Measurements from ENCODE around the gene BBS1.

BBS1 gene

DNA sequence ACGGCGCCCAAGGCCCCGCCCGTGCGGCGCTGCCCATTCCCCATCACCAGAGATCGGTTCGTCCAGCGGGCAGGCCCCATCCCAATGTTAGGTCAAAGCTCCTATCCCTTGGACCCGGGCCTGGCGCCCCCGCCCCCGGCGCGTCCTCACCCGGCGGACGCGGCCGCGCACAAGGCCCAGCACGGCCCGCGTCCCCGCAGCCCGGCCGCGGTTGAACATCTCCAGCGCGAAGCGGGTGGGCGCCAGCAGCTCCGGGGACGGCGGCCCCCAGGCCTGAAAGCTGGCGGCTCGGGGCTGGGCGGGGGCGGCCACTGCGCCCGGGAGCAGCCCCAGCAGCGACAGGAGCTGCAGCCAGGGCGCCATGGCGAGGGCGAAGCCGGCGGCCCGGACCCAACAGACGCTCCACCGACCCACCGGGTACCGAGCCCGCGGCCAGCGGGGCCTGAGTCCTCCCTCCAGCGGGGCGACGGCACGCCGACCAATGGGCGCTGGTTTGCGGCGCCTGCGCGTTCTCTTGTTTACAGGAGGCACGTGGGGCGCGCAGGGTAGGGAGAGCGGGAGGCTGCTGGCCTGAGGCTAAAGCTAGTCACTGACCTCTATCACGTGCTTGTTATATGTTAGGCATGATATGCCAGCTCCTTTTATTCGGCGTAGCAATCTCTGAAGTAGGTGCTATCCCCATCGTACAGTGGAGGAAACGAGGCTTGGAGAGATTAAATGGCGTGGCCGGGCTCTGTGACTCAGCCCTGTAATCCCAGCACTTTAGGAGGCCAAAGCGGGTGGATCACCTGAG, 57.9 kb downstream of the BBS1 start, which contains the start of gene CTSF:
Gene CTSF (minus strand): TSS at position 483 of the 793 bp plus-strand sequence. CDS start 120 bp downstream, at position 363.
- TF ChIP-seq, protein P1, sequence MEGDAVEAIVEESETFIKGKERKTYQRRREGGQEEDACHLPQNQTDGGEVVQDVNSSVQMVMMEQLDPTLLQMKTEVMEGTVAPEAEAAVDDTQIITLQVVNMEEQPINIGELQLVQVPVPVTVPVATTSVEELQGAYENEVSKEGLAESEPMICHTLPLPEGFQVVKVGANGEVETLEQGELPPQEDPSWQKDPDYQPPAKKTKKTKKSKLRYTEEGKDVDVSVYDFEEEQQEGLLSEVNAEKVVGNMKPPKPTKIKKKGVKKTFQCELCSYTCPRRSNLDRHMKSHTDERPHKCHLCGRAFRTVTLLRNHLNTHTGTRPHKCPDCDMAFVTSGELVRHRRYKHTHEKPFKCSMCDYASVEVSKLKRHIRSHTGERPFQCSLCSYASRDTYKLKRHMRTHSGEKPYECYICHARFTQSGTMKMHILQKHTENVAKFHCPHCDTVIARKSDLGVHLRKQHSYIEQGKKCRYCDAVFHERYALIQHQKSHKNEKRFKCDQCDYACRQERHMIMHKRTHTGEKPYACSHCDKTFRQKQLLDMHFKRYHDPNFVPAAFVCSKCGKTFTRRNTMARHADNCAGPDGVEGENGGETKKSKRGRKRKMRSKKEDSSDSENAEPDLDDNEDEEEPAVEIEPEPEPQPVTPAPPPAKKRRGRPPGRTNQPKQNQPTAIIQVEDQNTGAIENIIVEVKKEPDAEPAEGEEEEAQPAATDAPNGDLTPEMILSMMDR (IDR thresholded peaks at IDR 0.05; ENCODE audit: low read depth, low read length) = no peak
- peak within 1 kb of the TSS; percentile 52 to 53 for H3K4me3 ChIP-seq (replicated peaks in 1 of 2; ENCODE audit: low read depth in 2 of 2, low read length in 2 of 2)
- peak; percentile 74 to 83 for DNase-seq (ENCODE audit: low read depth in 2 of 2)

DNA sequence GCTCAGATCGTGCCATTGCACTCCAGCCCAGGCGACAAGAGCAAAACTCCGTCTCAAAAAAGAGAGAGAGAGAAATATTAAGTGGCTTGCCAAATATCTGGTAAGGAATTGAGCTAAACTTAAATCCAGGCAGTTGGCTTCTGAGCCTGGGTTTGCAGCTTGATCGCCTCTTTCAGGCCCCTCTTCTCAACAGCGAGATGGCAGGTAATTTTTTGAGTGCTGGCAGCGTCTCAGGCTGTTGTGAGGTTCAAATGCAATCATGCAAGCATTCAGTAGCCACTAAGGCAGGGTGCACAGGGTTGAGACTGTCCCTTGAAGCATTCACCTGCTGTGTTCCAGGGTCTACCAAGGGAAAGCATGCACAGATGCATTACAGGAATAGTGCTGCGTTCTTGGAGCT, 58.6 kb downstream of the BBS1 start:
- TF ChIP-seq, protein P1 (IDR thresholded peaks at IDR 0.05; ENCODE audit: low read depth, low read length) = no peak
- H3K4me3 ChIP-seq (replicated peaks in 1 of 2; ENCODE audit: low read depth in 2 of 2, low read length in 2 of 2) = no peak overlapping the region
- DNase-seq (ENCODE audit: low read depth in 2 of 2) = no peak

DNA sequence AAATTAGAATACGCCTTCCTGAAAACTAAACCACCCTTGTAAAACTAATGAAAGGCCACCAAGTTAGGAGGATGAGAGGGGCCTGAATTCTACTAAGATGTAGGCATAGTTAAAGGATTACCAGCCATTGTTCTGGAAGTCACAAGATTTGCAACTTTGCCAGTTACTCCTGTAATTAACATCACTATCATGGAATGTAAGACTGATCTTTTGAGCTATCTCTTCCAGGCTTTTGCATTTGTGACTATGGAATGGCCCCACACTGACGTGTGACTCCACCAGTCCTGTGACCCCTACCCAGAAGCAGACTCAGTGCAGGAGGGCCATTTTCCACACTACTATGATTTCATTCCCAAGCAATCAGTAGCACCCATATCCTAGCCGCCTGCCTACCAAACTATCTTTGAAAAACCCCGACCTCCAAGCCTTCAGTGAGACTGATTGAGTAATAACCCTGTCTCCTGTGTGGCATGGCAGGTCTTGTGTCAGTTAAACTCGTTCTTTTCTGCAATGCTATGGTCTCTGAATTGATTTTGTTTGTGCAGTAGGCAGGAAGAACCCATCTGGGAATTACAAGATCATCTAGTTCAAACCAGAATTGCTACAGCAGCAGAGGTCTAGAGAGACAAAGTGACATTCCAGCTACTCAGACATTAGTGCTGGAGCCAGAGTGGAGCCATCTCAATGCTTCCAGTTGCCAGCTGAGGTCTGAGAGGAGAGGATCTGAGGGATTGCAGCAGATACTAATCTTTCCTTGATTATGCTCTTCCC, 59.8 kb downstream of the BBS1 start:
- no peak for DNase-seq (ENCODE audit: low read depth in 2 of 2)
- TF ChIP-seq, protein P1 (IDR thresholded peaks at IDR 0.05; ENCODE audit: low read depth, low read length) = no peak
- no peak overlapping the region for H3K4me3 ChIP-seq (replicated peaks in 1 of 2; ENCODE audit: low read depth in 2 of 2, low read length in 2 of 2)

DNA sequence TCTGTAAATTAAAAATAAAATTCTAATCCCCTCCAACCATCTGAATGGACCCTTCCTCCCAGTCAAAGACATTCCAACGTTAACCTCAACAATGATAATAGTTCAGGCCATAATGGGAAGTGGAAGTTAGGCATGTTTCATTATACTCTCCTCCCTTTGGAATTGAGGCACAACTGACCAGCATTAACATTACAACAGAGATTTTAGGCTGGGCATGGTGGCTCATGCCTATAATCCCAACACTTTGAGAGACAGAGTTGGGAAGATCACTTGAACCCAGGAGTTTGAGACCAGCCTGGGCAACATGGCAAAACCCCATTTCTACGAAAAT, 60.4 kb downstream of the BBS1 start:
- no peak for DNase-seq (ENCODE audit: low read depth in 2 of 2)
- no peak overlapping the region for H3K4me3 ChIP-seq (replicated peaks in 1 of 2; ENCODE audit: low read depth in 2 of 2, low read length in 2 of 2)
- TF ChIP-seq, protein P1 (IDR thresholded peaks at IDR 0.05; ENCODE audit: low read depth, low read length) = no peak

DNA sequence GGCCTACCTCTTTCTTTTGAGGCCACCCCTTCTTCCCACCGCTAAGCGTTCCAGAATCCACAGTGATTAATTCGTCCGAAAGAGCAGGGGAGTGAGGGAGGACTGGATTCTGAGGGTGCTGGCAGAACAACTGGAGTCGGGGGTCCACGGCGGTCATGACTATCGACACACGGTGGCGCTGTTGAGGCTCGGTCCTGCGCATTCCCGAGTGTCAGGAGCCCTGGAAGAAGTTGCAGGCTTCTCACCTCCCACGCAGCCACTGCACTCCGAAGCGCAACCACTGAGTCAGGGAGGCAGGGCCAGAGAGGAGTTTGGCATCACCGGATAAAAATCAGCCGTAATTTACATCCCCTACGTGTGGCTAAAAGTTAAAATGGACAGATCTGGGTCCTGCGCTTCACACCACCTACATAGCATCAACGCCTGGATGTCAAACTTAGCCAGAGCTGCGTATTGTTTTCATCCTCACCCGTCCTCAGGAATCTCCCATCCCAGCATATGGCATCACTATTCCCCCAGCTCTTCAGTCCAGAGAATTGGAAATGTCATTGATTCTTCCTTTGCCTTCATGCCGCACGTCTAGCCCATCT, 68.7 kb downstream of the BBS1 start:
- H3K4me3 ChIP-seq (replicated peaks in 1 of 2; ENCODE audit: low read depth in 2 of 2, low read length in 2 of 2) = no peak overlapping the region
- TF ChIP-seq, protein P1 (IDR thresholded peaks at IDR 0.05; ENCODE audit: low read depth, low read length) = peak; percentile 84
- peak; percentile 79 to 83 for DNase-seq (ENCODE audit: low read depth in 2 of 2)

DNA sequence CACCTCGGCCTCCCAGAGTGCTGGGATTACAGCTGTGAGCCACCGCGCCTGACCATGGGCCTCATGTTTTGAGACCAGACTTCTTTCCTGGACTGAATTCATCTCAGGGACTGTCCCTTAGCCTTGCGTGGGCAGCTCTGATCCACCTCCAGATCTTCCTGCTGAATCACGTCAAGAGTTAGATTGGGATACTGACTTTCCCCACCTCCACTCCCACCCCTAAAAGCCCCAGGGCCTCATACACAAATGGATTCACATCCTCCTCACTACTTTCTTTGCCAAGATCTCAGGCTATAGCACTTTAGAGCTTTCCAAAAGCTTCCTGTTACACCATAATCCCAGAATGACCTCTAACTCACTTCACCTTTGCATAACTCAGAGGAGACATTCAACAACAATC, 70.4 kb downstream of the BBS1 start:
- H3K4me3 ChIP-seq (replicated peaks in 1 of 2; ENCODE audit: low read depth in 2 of 2, low read length in 2 of 2) = no peak overlapping the region
- peak; percentile 54 to 77 for DNase-seq (ENCODE audit: low read depth in 2 of 2)
- TF ChIP-seq, protein P1 (IDR thresholded peaks at IDR 0.05; ENCODE audit: low read depth, low read length) = no peak

All from cardiac fibroblast (primary cell).